ENCODE data around the gene ZIC4.

The ZIC4 gene

GRCh38 chr3:147371771-147372340 lies 34.5 kb downstream of the ZIC4 start:
- no peak for DNase-seq (ENCODE audit: low read depth, low spot score)

- DNase-seq (ENCODE audit: low read depth, low spot score), result no peak
Measured at GRCh38 chr3:147371140-147371539, 35.2 kb downstream of the ZIC4 start.

GRCh38 chr3:147370349-147370748 lies 36.0 kb downstream of the ZIC4 start:
- DNase-seq (ENCODE audit: low read depth, low spot score), result no peak

GRCh38 chr3:147369661-147370123 lies 36.7 kb downstream of the ZIC4 start:
- no peak for DNase-seq (ENCODE audit: low read depth, low spot score)

- no peak for DNase-seq (ENCODE audit: low read depth, low spot score)
Measured at GRCh38 chr3:147369231-147369630, 37.1 kb downstream of the ZIC4 start.

GRCh38 chr3:147368561-147369221 lies 37.7 kb downstream of the ZIC4 start:
- no peak for DNase-seq (ENCODE audit: low read depth, low spot score)

- DNase-seq (ENCODE audit: low read depth, low spot score), result no peak
Measured at GRCh38 chr3:147368151-147368550, 38.2 kb downstream of the ZIC4 start.

- DNase-seq (ENCODE audit: low read depth, low spot score), result no peak
Measured at GRCh38 chr3:147367676-147368075, 38.7 kb downstream of the ZIC4 start.

GRCh38 chr3:147365196-147366115 lies 40.9 kb downstream of the ZIC4 start:
- no peak for DNase-seq (ENCODE audit: low read depth, low spot score)

GRCh38 chr3:147364771-147365170 lies 41.6 kb downstream of the ZIC4 start:
- no peak for DNase-seq (ENCODE audit: low read depth, low spot score)

- no peak for DNase-seq (ENCODE audit: low read depth, low spot score)
Measured at GRCh38 chr3:147361454-147362420, 44.6 kb downstream of the ZIC4 start.

- no peak for DNase-seq (ENCODE audit: low read depth, low spot score)
Measured at GRCh38 chr3:147360646-147361453, 45.5 kb downstream of the ZIC4 start.

- no peak for DNase-seq (ENCODE audit: low read depth, low spot score)
Measured at GRCh38 chr3:147360051-147360439, 46.3 kb downstream of the ZIC4 start.

- DNase-seq (ENCODE audit: low read depth, low spot score), result no peak
Measured at GRCh38 chr3:147359177-147360050, 46.9 kb downstream of the ZIC4 start.

GRCh38 chr3:147358144-147358992 lies 48.0 kb downstream of the ZIC4 start:
- DNase-seq (ENCODE audit: low read depth, low spot score), result no peak

- DNase-seq (ENCODE audit: low read depth, low spot score), result no peak
Measured at GRCh38 chr3:147356909-147357900, 49.1 kb downstream of the ZIC4 start.
